HEK293 (cell line): ENCODE measurements around the gene PLS3.

Experiments used
- SCRT1 ChIP-seq: fragments of 450-650 bp; formaldehyde crosslinking; IDR thresholded peaks from 2 replicates; pipeline ENCODE4 v1.5.1; 2016; ENCODE audit warnings: missing biosample characterization, missing genetic modification characterization, borderline replicate concordance
- YY1 ChIP-seq: fragments of 450-650 bp; formaldehyde crosslinking; IDR thresholded peaks from 2 replicates; pipeline ENCODE4 v1.5.1; 2018; ENCODE audit warnings: missing biosample characterization, missing genetic modification characterization
- ZFHX2 ChIP-seq: fragments of 450-650 bp; formaldehyde crosslinking; conservative IDR thresholded peaks from 2 replicates; pipeline ENCODE4 v1.5.1; 2016; ENCODE audit warnings: missing biosample characterization, missing genetic modification characterization
- ZSCAN23 ChIP-seq: fragments of 450-650 bp; formaldehyde crosslinking; IDR thresholded peaks from 2 replicates; pipeline ENCODE4 v1.5.1; 2016; ENCODE audit warnings: missing biosample characterization, missing genetic modification characterization
- TF ChIP-seq, protein P1 (sequence below): fragments of 450-650 bp; formaldehyde crosslinking; IDR thresholded peaks from 2 replicates; pipeline ENCODE4 v1.5.1; 2016; ENCODE audit warnings: missing biosample characterization, missing genetic modification characterization
- TF ChIP-seq, protein P2 (sequence below): fragments of 450-650 bp; formaldehyde crosslinking; IDR thresholded peaks from 2 replicates; pipeline ENCODE4 v1.5.1; 2016; ENCODE audit warnings: missing biosample characterization, missing genetic modification characterization
- TF ChIP-seq, protein P3 (sequence below): fragments of 450-650 bp; formaldehyde crosslinking; IDR thresholded peaks from 2 replicates; pipeline ENCODE4 v1.5.1; 2016; ENCODE audit warnings: missing biosample characterization, missing genetic modification characterization
- TF ChIP-seq, protein P4 (sequence below): fragments of 450-650 bp; formaldehyde crosslinking; IDR thresholded peaks from 2 replicates; pipeline ENCODE4 v1.5.1; 2016; ENCODE audit warnings: missing biosample characterization, missing genetic modification characterization

DNA sequence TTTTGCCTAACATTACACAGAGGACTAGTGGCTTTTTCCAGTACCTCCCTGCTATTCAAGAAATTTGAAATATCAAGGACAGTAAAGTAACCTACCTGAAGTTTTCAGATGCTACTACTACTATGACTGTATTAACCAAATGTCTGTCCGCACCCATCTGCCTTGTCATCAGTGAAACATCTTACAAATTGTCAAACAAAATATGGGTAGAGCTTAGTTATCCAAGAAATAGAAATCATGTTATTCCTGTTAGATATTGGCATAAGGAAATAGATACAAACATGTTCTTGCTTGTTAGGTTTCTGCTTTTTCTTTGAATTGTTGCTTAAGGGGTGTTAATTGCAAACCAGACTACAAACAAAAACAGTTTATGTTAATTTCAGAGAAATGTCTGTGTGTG is 63.9 kb downstream of the PLS3 start:
- TF ChIP-seq, protein P1, sequence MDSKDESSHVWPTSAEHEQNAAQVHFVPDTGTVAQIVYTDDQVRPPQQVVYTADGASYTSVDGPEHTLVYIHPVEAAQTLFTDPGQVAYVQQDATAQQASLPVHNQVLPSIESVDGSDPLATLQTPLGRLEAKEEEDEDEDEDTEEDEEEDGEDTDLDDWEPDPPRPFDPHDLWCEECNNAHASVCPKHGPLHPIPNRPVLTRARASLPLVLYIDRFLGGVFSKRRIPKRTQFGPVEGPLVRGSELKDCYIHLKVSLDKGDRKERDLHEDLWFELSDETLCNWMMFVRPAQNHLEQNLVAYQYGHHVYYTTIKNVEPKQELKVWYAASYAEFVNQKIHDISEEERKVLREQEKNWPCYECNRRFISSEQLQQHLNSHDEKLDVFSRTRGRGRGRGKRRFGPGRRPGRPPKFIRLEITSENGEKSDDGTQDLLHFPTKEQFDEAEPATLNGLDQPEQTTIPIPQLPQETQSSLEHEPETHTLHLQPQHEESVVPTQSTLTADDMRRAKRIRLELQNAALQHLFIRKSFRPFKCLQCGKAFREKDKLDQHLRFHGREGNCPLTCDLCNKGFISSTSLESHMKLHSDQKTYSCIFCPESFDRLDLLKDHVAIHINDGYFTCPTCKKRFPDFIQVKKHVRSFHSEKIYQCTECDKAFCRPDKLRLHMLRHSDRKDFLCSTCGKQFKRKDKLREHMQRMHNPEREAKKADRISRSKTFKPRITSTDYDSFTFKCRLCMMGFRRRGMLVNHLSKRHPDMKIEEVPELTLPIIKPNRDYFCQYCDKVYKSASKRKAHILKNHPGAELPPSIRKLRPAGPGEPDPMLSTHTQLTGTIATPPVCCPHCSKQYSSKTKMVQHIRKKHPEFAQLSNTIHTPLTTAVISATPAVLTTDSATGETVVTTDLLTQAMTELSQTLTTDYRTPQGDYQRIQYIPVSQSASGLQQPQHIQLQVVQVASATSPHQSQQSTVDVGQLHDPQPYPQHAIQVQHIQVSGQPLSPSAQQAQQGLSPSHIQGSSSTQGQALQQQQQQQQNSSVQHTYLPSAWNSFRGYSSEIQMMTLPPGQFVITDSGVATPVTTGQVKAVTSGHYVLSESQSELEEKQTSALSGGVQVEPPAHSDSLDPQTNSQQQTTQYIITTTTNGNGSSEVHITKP (tag by site-specific recombination) = no peak
- TF ChIP-seq, protein P2, sequence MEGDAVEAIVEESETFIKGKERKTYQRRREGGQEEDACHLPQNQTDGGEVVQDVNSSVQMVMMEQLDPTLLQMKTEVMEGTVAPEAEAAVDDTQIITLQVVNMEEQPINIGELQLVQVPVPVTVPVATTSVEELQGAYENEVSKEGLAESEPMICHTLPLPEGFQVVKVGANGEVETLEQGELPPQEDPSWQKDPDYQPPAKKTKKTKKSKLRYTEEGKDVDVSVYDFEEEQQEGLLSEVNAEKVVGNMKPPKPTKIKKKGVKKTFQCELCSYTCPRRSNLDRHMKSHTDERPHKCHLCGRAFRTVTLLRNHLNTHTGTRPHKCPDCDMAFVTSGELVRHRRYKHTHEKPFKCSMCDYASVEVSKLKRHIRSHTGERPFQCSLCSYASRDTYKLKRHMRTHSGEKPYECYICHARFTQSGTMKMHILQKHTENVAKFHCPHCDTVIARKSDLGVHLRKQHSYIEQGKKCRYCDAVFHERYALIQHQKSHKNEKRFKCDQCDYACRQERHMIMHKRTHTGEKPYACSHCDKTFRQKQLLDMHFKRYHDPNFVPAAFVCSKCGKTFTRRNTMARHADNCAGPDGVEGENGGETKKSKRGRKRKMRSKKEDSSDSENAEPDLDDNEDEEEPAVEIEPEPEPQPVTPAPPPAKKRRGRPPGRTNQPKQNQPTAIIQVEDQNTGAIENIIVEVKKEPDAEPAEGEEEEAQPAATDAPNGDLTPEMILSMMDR (tag by site-specific recombination) = no peak
- TF ChIP-seq, protein P3, sequence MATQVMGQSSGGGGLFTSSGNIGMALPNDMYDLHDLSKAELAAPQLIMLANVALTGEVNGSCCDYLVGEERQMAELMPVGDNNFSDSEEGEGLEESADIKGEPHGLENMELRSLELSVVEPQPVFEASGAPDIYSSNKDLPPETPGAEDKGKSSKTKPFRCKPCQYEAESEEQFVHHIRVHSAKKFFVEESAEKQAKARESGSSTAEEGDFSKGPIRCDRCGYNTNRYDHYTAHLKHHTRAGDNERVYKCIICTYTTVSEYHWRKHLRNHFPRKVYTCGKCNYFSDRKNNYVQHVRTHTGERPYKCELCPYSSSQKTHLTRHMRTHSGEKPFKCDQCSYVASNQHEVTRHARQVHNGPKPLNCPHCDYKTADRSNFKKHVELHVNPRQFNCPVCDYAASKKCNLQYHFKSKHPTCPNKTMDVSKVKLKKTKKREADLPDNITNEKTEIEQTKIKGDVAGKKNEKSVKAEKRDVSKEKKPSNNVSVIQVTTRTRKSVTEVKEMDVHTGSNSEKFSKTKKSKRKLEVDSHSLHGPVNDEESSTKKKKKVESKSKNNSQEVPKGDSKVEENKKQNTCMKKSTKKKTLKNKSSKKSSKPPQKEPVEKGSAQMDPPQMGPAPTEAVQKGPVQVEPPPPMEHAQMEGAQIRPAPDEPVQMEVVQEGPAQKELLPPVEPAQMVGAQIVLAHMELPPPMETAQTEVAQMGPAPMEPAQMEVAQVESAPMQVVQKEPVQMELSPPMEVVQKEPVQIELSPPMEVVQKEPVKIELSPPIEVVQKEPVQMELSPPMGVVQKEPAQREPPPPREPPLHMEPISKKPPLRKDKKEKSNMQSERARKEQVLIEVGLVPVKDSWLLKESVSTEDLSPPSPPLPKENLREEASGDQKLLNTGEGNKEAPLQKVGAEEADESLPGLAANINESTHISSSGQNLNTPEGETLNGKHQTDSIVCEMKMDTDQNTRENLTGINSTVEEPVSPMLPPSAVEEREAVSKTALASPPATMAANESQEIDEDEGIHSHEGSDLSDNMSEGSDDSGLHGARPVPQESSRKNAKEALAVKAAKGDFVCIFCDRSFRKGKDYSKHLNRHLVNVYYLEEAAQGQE = no peak
- TF ChIP-seq ZSCAN23 (tag by site-specific recombination) (no peak), YY1 (tag by site-specific recombination) (no peak), SCRT1 (tag by site-specific recombination) (no peak), ZFHX2 (tag by site-specific recombination) (no peak)
- TF ChIP-seq, protein P4, sequence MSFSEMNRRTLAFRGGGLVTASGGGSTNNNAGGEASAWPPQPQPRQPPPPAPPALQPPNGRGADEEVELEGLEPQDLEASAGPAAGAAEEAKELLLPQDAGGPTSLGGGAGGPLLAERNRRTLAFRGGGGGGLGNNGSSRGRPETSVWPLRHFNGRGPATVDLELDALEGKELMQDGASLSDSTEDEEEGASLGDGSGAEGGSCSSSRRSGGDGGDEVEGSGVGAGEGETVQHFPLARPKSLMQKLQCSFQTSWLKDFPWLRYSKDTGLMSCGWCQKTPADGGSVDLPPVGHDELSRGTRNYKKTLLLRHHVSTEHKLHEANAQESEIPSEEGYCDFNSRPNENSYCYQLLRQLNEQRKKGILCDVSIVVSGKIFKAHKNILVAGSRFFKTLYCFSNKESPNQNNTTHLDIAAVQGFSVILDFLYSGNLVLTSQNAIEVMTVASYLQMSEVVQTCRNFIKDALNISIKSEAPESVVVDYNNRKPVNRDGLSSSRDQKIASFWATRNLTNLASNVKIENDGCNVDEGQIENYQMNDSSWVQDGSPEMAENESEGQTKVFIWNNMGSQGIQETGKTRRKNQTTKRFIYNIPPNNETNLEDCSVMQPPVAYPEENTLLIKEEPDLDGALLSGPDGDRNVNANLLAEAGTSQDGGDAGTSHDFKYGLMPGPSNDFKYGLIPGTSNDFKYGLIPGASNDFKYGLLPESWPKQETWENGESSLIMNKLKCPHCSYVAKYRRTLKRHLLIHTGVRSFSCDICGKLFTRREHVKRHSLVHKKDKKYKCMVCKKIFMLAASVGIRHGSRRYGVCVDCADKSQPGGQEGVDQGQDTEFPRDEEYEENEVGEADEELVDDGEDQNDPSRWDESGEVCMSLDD = no peak
